WTC11 (cell line): ENCODE measurements around the gene PCED1A. TPM values are rescaled to one million over a fixed set of nuclear protein-coding genes. Genes with fewer than 3 reads are reported as not detected.
"Not testable (repeated sequence)": the region's sequence is repeated elsewhere in the genome, so short reads cannot be mapped to it uniquely, and the experiment has no call there.

Source experiments
- ATAC-seq: fragments of 200-7000 bp; cut with Tn5 transposase; 2 replicates; pipeline ENCODE4 v1.10.0; 2021; ENCODE audit warnings: mild to moderate bottlenecking, moderate library complexity
- CTCF ChIA-PET: fragments of 300-600 bp; sonication (Branson Sonifier 250); formaldehyde crosslinking; loops from one replicate; lab custom pipeline; 2021; ENCODE audit warnings: antibody characterized with exemption; lab: Charles Lee
- POLR2A ChIA-PET: fragments of 350-600 bp; sonication (Branson Sonifier 250); formaldehyde crosslinking; loops from one replicate; lab custom pipeline; 2021; ENCODE audit warnings: antibody characterized with exemption; lab: Charles Lee
- DNase-seq: peaks from one replicate; pipeline ENCODE4 v3.0.0; 2021; ENCODE audit warnings: low spot score
- H3K27ac Mint-ChIP-seq: 2 replicates; pipeline ENCODE4 v1.8.0; 2021; ENCODE audit warnings: mixed read lengths
- H3K27me3 Mint-ChIP-seq: 2 replicates; pipeline ENCODE4 v1.8.0; 2021; ENCODE audit warnings: low read depth, mild to moderate bottlenecking, moderate library complexity, mixed read lengths
- H3K36me3 Mint-ChIP-seq: 2 replicates; pipeline ENCODE4 v1.8.0; 2021; ENCODE audit warnings: mixed read lengths
- H3K4me1 Mint-ChIP-seq: 2 replicates; pipeline ENCODE4 v1.8.0; 2022; ENCODE audit warnings: mixed read lengths
- H3K4me3 Mint-ChIP-seq: 2 replicates; pipeline ENCODE4 v1.8.0; 2021; ENCODE audit warnings: mild to moderate bottlenecking, moderate library complexity, mixed read lengths
- H3K9me3 Mint-ChIP-seq: 2 replicates; pipeline ENCODE4 v1.8.0; 2021; ENCODE audit warnings: mixed read lengths
- AFF4 ChIP-seq: sonication (generic); formaldehyde crosslinking; IDR thresholded peaks from 2 replicates; pipeline ENCODE4 v1.8.1; 2023; ENCODE audit warnings: mild to moderate bottlenecking, missing genetic modification reagents, borderline replicate concordance
- ARID4B ChIP-seq: sonication (generic); formaldehyde crosslinking; IDR thresholded peaks from 2 replicates; pipeline ENCODE4 v1.8.0; 2023; ENCODE audit warnings: missing genetic modification reagents, mild to moderate bottlenecking, borderline replicate concordance
- CBFB ChIP-seq: sonication (generic); formaldehyde crosslinking; IDR thresholded peaks from 2 replicates; pipeline ENCODE4 v1.8.1; 2022; ENCODE audit warnings: mild to moderate bottlenecking, low read depth, missing genetic modification reagents
- CDX4 ChIP-seq: fragments of 250-450 bp; sonication (Bioruptor Pico); IDR thresholded peaks from 2 replicates; pipeline ENCODE4 v1.9.0; 2021; ENCODE audit warnings: moderate library complexity, mild to moderate bottlenecking, inconsistent platforms, borderline replicate concordance
- ESRRA ChIP-seq: sonication (generic); formaldehyde crosslinking; IDR thresholded peaks from 2 replicates; pipeline ENCODE4 v1.8.1; 2022; ENCODE audit warnings: mild to moderate bottlenecking, missing genetic modification reagents, borderline replicate concordance
- FOXP1 ChIP-seq: sonication (generic); formaldehyde crosslinking; IDR thresholded peaks from 2 replicates; pipeline ENCODE4 v1.8.0; 2022; ENCODE audit warnings: missing genetic modification reagents, mild to moderate bottlenecking, moderate library complexity, borderline replicate concordance
- GABPB1 ChIP-seq: sonication (generic); formaldehyde crosslinking; IDR thresholded peaks from 2 replicates; pipeline ENCODE4 v1.8.1; 2023; ENCODE audit warnings: mild to moderate bottlenecking, missing genetic modification reagents
- HMGA2 ChIP-seq: fragments of 250-450 bp; sonication (Bioruptor Pico); IDR thresholded peaks from 2 replicates; pipeline ENCODE4 v1.4.0; 2021; ENCODE audit warnings: mild to moderate bottlenecking, moderate library complexity
- JAZF1 ChIP-seq: fragments of 250-450 bp; sonication (Bioruptor Pico); IDR thresholded peaks from 2 replicates; pipeline ENCODE4 v1.9.0; 2021; ENCODE audit warnings: moderate library complexity, mild to moderate bottlenecking, inconsistent platforms
- MXD4 ChIP-seq: fragments of 250-450 bp; sonication (Bioruptor Pico); IDR thresholded peaks from 2 replicates; pipeline ENCODE4 v1.8.0; 2021; ENCODE audit warnings: mild to moderate bottlenecking, moderate library complexity, borderline replicate concordance
- NFATC4 ChIP-seq: fragments of 250-450 bp; sonication (Bioruptor Pico); IDR thresholded peaks from 2 replicates; pipeline ENCODE4 v1.9.0; 2021; ENCODE audit warnings: mild to moderate bottlenecking
- PRRX2 ChIP-seq: fragments of 250-450 bp; sonication (Bioruptor Pico); IDR thresholded peaks from 2 replicates; pipeline ENCODE4 v1.8.0; 2021; ENCODE audit warnings: mild to moderate bottlenecking
- RELA ChIP-seq: sonication (generic); formaldehyde crosslinking; IDR thresholded peaks from 2 replicates; pipeline ENCODE4 v1.8.1; 2022; ENCODE audit warnings: missing genetic modification reagents, mild to moderate bottlenecking, borderline replicate concordance
- SP1 ChIP-seq: sonication (generic); formaldehyde crosslinking; conservative IDR thresholded peaks from 2 replicates; pipeline ENCODE4 v1.8.1; 2022; ENCODE audit warnings: missing genetic modification reagents
- USF2 ChIP-seq: sonication (generic); formaldehyde crosslinking; IDR thresholded peaks from 2 replicates; pipeline ENCODE4 v1.8.1; 2023; ENCODE audit warnings: mild to moderate bottlenecking, missing genetic modification reagents, moderate library complexity
- ZMAT4 ChIP-seq: fragments of 250-450 bp; sonication (Bioruptor Pico); IDR thresholded peaks from 2 replicates; pipeline ENCODE4 v1.9.0; 2021; ENCODE audit warnings: mild to moderate bottlenecking
- ZNF232 ChIP-seq: sonication (generic); formaldehyde crosslinking; IDR thresholded peaks from 2 replicates; pipeline ENCODE4 v1.8.0; 2022; ENCODE audit warnings: mild to moderate bottlenecking, missing genetic modification reagents
- ZNF425 ChIP-seq: fragments of 250-450 bp; sonication (Bioruptor Pico); conservative IDR thresholded peaks from 2 replicates; pipeline ENCODE4 v1.9.0; 2021; ENCODE audit warnings: mild to moderate bottlenecking
- total RNA-seq: library from RNA; stranded (reverse); gene quantifications from 3 replicates; pipeline ENCODE4 v1.2.3, GENCODE V29; 2021

The PCED1A gene
- total RNA-seq, 1 experiment from 2014 or later: 19.7 TPM

GRCh38 chr20:2809690-2810089, 30.8 kb downstream of the PCED1A start (continued):
- TF ChIP-seq ARID4B (CRISPR knock-in tag) (no peak), GABPB1 (no peak), PRRX2 (CRISPR knock-in tag) (no peak)
- TF ChIP-seq, all 79 proteins: peak for 0

- H3K4me3 Mint-ChIP-seq, ATAC-seq, DNase-seq, H3K36me3 Mint-ChIP-seq, POLR2A ChIA-PET, H3K27ac Mint-ChIP-seq: not testable (repeated sequence)
- H3K27me3 Mint-ChIP-seq: peaks cover 93% of the 10 kb centered on the region
- peaks cover 12% of the 10 kb centered on the region for H3K4me1 Mint-ChIP-seq
- CTCF ChIA-PET: interaction anchor here (1.6 kb wide), 1 partner anchor 136 kb away, joined by 4 read pairs; no protein-coding TSS in a partner anchor
- H3K9me3 Mint-ChIP-seq: peaks cover 21% of the 10 kb centered on the region
These were observed 32.5 kb downstream of the PCED1A start for GRCh38 chr20:2807929-2808328.

GRCh38 chr20:2807019-2807418, 33.4 kb downstream of the PCED1A start:
- no peak for ATAC-seq
- no peak for TF ChIP-seq CDX4 (CRISPR knock-in tag)
- no peak for TF ChIP-seq SP1 (CRISPR knock-in tag)
- no peak for TF ChIP-seq ZNF425
- no peak for TF ChIP-seq ZNF232
- no peak for TF ChIP-seq ESRRA (CRISPR knock-in tag)
- TF ChIP-seq JAZF1: no peak
- no peak for TF ChIP-seq NFATC4 (CRISPR knock-in tag)
- no peak for TF ChIP-seq HMGA2 (CRISPR knock-in tag)
- no peak for TF ChIP-seq MXD4 (CRISPR knock-in tag)
- TF ChIP-seq CBFB (CRISPR knock-in tag): no peak
- TF ChIP-seq RELA (CRISPR knock-in tag): no peak
- no peak for TF ChIP-seq FOXP1
- no peak for TF ChIP-seq ZMAT4
- no peak for TF ChIP-seq USF2 (CRISPR knock-in tag)
- no peak for TF ChIP-seq AFF4 (CRISPR knock-in tag)

More at GRCh38 chr20:2807019-2807418, 33.4 kb downstream of the PCED1A start:
- Mint-ChIP-seq H3K4me1 (peaks cover 12% of the 10 kb centered on the region), H3K9me3 (peaks cover 14% of the 10 kb centered on the region), H3K36me3 (no peaks in the 10 kb centered on the region), H3K4me3 (no peak overlapping the region), H3K27me3 (peaks cover 93% of the 10 kb centered on the region), H3K27ac (no peak overlapping the region)
- DNase-seq: no peak
- ChIA-PET POLR2A (no interaction called here), CTCF (interaction anchor here (1.1 kb wide), 1 partner anchor 10 kb away, joined by 3 read pairs; the partner anchor contains the start of gene TMEM239)
